AG04449 (cell line): ENCODE measurements around the gene MARK1.

Experiments used
- CTCF ChIA-PET: fragments of 350-600 bp; formaldehyde crosslinking; extraction: SDS; loops from one replicate; lab custom pipeline; 2021; ENCODE audit warnings: antibody characterized with exemption; lab: Yijun Ruan, JAX
- POLR2A ChIA-PET: fragments of 400-600, 350-600 bp; formaldehyde crosslinking; extraction: SDS; loops from one replicate; lab custom pipeline; 2020; ENCODE audit warnings: antibody characterized with exemption, inconsistent platforms; lab: Yijun Ruan, JAX
- DNase-seq: peaks from one replicate; pipeline ENCODE4 v3.0.0-alpha.2; 2010; ENCODE audit warnings: low read depth, low spot score
- H3K4me3 ChIP-seq: 2 replicates; pipeline ENCODE4 v1.5.1; 2011; ENCODE audit warnings: low read depth, mild to moderate bottlenecking, control low read depth, low read length
- TF ChIP-seq, protein P1 (sequence below): IDR thresholded peaks from one replicate; pipeline ENCODE4 v1.5.1; 2011; ENCODE audit warnings: mild to moderate bottlenecking, moderate library complexity, low read length, control low read depth, inconsistent platforms; ENCODE audit not compliant: insufficient read depth; ENCODE audit errors: missing control alignments

Gene MARK1

DNA sequence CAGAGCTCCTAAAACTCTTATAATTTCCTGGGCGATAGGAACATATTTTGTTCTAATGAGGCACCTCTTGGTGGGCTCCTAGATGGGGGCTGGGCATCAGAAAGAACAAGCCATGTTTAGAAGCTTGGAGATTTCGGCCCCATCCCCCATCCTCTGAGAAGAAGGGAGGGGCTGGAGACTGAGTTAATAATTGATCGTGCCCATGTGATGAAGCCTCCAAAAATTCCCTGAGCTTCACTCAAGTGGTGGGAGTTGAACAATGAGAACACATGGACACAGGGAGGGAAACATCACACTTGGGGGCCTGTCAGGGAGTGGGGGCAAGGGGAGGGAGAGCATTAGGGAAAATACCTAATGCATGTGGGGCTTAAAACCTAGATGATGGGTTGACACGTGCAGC, 180.3 kb downstream of the MARK1 start:
- TF ChIP-seq, protein P1, sequence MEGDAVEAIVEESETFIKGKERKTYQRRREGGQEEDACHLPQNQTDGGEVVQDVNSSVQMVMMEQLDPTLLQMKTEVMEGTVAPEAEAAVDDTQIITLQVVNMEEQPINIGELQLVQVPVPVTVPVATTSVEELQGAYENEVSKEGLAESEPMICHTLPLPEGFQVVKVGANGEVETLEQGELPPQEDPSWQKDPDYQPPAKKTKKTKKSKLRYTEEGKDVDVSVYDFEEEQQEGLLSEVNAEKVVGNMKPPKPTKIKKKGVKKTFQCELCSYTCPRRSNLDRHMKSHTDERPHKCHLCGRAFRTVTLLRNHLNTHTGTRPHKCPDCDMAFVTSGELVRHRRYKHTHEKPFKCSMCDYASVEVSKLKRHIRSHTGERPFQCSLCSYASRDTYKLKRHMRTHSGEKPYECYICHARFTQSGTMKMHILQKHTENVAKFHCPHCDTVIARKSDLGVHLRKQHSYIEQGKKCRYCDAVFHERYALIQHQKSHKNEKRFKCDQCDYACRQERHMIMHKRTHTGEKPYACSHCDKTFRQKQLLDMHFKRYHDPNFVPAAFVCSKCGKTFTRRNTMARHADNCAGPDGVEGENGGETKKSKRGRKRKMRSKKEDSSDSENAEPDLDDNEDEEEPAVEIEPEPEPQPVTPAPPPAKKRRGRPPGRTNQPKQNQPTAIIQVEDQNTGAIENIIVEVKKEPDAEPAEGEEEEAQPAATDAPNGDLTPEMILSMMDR = no peak
- no peak overlapping the region for H3K4me3 ChIP-seq
- CTCF ChIA-PET = no interaction called here
- POLR2A ChIA-PET = no interaction called here
- DNase-seq = no peak

DNA sequence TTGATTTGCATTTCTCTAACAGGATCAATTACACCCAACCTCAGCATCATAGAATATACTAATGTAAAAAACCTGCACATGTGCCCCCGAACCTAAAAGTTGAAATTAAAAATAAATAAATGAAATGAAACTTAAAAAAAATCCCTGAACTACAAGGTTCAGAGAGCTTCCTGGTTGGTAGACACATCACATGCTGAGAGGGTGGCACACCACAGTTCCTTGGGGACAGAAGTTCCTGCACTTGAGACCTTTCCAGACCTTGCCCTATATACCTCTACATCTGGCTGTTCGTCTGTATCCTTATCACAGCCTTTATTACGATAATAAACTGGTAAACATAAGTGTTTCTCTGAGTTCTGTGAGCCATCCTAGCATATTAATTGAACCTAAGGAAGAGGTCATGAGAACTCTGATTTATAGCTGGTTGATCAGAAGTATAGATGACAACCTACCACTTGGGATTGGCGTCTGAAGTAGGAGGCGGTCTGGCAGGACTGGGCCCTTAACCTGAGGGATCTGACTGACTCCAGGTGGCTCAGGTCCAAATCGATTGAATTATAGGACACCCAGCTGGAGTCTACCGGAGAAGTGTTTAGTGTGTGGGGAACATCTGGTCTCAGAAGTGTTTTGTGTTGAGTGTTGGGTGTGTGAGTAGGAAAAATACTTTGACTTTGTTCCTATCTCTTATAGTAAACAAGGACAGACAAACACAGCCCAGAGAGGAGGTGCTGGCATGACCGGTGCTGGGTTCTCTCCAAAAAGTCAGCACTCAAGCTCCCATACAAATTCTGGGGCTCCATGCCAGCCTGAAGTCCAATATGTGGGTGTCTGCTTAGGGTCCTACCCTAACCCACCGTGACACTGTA, 181.2 kb downstream of the MARK1 start:
- POLR2A ChIA-PET = no interaction called here
- CTCF ChIA-PET = no interaction called here
- TF ChIP-seq, protein P1 = no peak
- no peak overlapping the region for H3K4me3 ChIP-seq
- DNase-seq = no peak

DNA sequence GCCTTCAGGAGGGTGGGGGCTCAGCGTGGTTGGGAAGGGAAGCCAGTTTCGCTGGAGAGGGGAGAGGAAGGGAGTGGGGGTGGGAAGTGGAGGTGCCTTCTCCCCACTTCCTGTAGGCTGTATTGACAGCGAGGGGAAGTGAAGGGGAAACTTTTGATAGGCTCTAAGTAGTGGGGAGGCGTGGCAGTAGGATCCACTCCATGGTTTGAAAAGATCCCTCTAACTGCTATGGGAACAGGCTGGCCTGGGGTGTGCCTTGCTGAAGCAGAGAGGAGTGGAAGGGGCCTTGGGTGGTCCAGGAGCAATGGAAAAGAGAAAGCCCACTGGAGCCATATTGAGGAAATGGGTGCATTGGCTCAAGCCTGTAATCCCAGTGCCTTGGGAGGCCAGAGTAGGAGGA, 182.4 kb downstream of the MARK1 start:
- TF ChIP-seq, protein P1 = no peak
- POLR2A ChIA-PET = no interaction called here

DNA sequence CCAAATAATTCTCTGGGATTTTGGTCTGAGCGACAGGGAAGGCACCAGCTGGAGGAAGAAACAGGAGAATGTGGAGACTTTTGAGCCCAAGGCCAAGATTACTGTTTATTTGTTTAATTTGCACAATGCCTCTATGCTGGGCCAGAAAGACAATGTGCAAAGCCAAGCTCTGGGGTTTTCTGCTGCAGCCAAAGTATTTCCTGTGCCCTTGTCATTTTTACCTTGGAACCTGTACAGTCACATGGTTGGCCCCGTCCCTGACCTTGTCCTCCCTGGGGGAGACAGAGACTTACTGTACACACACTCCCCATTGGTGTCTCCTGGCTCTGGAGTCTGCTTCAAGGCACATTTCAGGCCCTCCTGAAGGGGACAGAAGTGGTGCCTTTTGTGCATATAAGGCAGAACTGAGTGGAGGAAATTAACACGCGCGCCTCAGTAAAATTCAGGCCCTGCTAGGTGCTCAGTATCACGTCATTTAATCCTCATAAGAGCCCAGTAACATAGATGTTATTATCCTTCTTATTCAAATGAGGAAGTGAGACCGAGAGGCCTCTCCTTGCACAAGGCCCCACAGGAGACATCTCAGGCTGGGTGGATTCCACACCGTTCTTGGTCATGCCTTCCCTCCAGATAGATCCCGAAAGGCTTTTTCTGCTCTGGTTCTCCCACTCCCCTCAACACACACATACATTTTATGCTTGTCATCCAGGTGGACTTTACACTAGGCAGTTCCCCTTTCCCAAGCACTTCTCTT, 183.3 kb downstream of the MARK1 start:
- no peak overlapping the region for H3K4me3 ChIP-seq
- no peak for DNase-seq
- TF ChIP-seq, protein P1 = no peak
- CTCF ChIA-PET = no interaction called here
- POLR2A ChIA-PET = no interaction called here

More for the DNA sequence above, 182.4 kb downstream of the MARK1 start:
- CTCF ChIA-PET = no interaction called here
- no peak for DNase-seq
- no peak overlapping the region for H3K4me3 ChIP-seq
